HAP-1 (cell line): ENCODE measurements around the gene HYPK.
A peak's percentile ranks its signal among the peaks of the same experiment; 100 is the strongest.
"Not testable (repeated sequence)": the region's sequence is repeated elsewhere in the genome, so short reads cannot be mapped to it uniquely, and the experiment has no call there.

Source experiments
- DNase-seq, 2 experiments: peaks; one replicate each; pipeline ENCODE4 v3.0.0-alpha.2; 2016 to 2020; ENCODE audit warnings: low spot score in 2 of 2
- H3K27me3 ChIP-seq: fragments of 250-450 bp; sonication (Bioruptor Pico); 2 replicates; pipeline ENCODE4 v1.5.1; 2020; ENCODE audit warnings: low read depth, mild to moderate bottlenecking, moderate library complexity
- H3K36me3 ChIP-seq: fragments of 250-450 bp; sonication (Bioruptor Pico); replicated peaks from 2 replicates; pipeline ENCODE4 v1.5.1; 2020; ENCODE audit warnings: mild to moderate bottlenecking
- H3K4me1 ChIP-seq: fragments of 250-450 bp; sonication (Bioruptor Pico); 2 replicates; pipeline ENCODE4 v1.5.1; 2020; ENCODE audit warnings: mild to moderate bottlenecking
- H3K4me3 ChIP-seq: fragments of 250-450 bp; sonication (Bioruptor Pico); 2 replicates; pipeline ENCODE4 v1.5.1; 2020; ENCODE audit warnings: mild to moderate bottlenecking, moderate library complexity
- H3K9me3 ChIP-seq: fragments of 250-450 bp; sonication (Bioruptor Pico); 2 replicates; pipeline ENCODE4 v1.5.1; 2020; ENCODE audit warnings: mild to moderate bottlenecking, moderate library complexity
- in situ Hi-C: fragments of 300-500 bp; cut with MboI; formaldehyde crosslinking; loops from 3 replicates; pipeline ENCODE4 v1.14.3; 2020; ENCODE audit warnings: low sequenced_read_pairs, inconsistent platforms, mixed read lengths

HYPK gene

DNA sequence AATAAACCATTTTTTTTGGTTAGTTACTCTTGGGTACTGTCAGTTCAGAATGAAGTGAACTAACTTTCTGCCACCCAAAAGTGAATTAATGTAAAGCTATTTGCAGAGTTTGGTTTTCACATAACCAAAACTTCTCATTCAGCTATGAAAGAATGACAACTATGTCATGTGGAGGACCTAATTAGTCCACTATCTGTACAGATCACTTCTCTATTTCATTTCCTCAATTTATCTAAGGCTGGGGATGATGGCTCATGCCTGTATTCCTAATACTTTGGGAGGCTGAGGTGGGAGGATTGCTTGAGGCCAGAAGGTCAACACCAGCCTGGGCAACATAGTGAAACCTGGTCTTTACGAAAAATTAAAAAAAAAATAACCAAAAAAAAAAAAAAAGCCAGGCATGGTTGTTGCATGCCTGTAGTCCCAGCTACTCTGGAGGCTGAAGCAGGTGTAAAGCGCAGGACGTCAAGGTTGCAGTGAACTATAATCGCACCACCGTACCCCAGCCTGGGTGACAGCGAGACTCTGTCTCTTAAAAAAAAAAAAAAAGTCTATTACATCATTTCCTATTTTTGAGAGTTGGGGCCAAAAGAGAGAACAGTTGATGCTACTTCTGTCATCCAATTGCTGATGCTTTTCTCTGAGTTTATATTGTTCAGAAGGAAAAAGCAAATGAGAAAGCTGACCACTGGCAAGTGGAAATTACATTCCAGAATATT is 8.7 kb downstream of the HYPK start:
- no peaks in the 10 kb centered on the region for H3K4me1 ChIP-seq
- no peak for DNase-seq
- peaks cover 88% of the 10 kb centered on the region for H3K36me3 ChIP-seq
- no peaks in the 10 kb centered on the region for H3K9me3 ChIP-seq
- in situ Hi-C loops = no loop called here
- H3K27me3 ChIP-seq = no peaks in the 10 kb centered on the region
- H3K4me3 ChIP-seq = no peak overlapping the region

DNA sequence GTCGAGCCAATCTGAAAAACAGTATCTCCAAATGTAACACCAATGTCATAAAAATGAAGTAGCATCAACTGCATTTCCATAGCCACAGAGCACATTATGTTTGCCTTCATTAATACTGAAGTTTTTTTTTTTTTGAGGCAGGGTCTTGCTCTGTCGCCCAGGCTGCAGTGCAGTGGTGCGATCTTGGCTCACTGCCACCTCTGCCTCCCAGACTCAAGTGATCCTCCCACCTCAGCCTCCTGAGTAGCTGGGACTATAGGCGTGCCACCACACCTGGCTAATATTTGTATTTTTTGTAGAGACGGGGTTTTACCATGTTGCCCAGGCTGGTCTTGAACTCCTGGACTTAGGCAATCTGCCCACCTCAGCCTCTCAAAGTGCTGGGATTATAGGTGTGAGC is 14.7 kb downstream of the HYPK start:
- peaks cover 70% of the 10 kb centered on the region for H3K36me3 ChIP-seq
- H3K4me1 ChIP-seq, H3K27me3 ChIP-seq, DNase-seq, H3K9me3 ChIP-seq, in situ Hi-C loops, H3K4me3 ChIP-seq: not testable (repeated sequence)

DNA sequence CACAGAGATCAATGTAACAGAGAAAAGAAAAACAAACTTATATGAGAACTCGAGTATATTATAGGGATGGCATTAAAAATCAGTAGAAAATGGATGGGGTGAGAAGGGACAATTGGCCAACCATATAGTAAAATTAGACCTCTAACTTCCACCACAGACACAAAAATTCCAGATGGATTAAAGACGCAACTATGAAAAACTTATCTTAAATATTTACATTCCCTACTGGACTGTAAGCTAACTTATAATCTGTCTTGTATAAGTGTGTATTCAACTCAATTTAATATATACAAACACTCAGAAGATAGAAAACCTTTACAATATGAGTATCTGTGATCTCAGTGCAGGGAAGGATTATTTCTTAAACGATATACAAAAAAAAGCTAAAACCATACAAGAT is 21.1 kb downstream of the HYPK start:
- H3K9me3 ChIP-seq = peaks cover 3% of the 10 kb centered on the region; the same call in 1 of the 2 replicates
- H3K36me3 ChIP-seq = peaks cover 17% of the 10 kb centered on the region
- no peak overlapping the region for H3K4me3 ChIP-seq
- peaks cover 9% of the 10 kb centered on the region for H3K4me1 ChIP-seq
- DNase-seq = no peak
- no peaks in the 10 kb centered on the region for H3K27me3 ChIP-seq
- in situ Hi-C loops = no loop called here

DNA sequence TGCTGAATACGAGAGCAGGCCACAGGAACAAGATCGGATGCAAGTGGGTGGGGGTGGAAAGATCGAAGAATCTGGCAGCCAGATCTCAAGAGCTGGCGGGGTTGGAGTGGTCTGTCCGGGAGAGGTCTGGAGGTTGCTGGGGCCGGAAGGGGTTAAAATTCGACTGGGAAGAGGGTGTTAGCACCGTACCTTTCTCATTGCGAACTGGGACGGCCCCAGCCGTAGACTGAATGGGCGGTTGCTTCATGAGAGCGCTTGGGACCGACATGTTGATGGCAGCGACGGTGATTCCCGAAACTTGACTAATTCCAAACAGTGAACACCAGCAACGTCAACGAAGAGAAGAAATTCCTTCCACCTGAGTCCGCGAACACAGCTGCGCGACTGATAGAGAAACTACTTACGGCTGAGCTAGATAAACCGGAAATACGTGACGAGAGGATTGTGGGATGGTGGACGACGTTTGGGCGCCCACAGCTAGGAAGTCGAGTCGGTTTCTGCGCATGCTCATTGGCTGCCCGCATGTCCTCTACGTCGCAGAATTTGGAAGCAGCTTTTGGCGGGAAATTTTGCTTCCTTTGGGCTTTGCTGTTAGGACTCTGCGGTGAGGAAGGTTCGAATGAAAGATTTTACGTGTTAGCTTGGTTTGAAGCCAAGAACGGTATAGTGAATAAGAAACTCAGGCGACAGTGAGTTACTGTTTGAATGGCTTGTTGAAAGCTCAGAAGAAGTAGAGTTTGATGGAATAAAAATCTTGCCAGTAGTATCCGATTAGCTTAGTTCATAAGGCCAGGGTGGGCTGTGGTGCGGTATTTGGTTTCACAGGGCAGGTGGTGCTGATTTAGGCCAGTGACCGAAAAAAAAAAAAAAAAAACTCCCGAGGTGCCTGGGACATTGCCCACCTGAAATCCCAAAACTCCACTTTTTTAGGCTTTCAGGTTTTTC is 24.2 kb downstream of the HYPK start, which contains the start of gene MFAP1:
Gene MFAP1 (minus strand): TSS at position 389 of the 945 bp plus-strand sequence. CDS start 121 bp downstream, at position 268.
- peaks cover 24% of the 10 kb centered on the region for H3K4me1 ChIP-seq
- in situ Hi-C loops = no loop called here
- H3K36me3 ChIP-seq = peaks cover 15% of the 10 kb centered on the region
- peaks cover 3% of the 10 kb centered on the region; the same call in 1 of the 2 replicates for H3K9me3 ChIP-seq
- DNase-seq = peak; percentile 94
- H3K4me3 ChIP-seq = peak within 1 kb of the TSS; percentile 74
- H3K27me3 ChIP-seq = no peaks in the 10 kb centered on the region

DNA sequence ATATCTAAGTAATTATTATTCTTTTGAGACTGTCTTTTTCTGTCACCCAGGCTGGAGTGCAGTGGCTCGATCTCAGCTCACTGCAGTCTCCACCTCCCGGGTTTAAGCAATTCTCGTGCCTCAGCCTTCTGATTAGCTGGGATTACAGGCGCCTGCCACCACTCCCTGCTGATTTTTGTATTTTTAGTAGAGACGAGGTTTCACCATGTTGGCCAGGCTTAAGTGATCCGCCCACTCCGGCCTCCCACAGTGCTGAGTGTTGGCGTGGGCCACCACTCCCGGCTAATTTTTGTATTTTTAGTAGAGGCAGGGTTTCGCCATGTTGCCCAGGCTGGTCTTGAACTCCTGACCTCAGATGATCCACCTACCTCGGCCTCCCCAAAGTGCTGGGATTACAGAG is 24.9 kb downstream of the HYPK start:
- H3K27me3 ChIP-seq, H3K9me3 ChIP-seq, H3K4me3 ChIP-seq, DNase-seq, in situ Hi-C loops: not testable (repeated sequence)
- Histone ChIP-seq H3K4me1 (peaks cover 32% of the 10 kb centered on the region), H3K36me3 (peaks cover 17% of the 10 kb centered on the region)

DNA sequence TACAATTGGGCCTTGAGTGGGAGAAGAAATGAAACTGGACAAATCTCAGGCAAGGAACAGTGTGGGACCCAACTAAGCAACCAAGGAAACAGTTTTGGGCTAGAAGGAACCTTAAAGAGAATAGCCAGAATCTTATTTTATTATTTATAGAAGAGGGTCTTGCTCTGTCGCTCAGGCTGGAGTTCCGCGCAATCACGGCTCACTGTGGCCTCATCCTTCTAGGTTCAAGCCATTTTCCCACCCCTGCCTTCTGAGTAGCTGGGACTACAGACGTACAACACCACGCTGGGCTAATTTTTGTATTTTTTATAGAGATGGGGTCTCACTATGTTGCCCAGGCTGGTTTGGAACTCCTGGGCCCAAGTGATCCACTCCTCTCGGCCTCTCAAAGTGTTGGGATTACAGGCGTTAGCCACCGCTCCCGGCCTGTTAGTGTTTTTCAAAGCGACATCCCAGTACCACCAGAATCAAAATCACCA is 25.7 kb downstream of the HYPK start:
- no peaks in the 10 kb centered on the region for H3K27me3 ChIP-seq
- H3K36me3 ChIP-seq = peaks cover 13% of the 10 kb centered on the region
- in situ Hi-C loops = no loop called here
- peaks cover 3% of the 10 kb centered on the region; the same call in 1 of the 2 replicates for H3K9me3 ChIP-seq
- DNase-seq = no peak
- peaks cover 38% of the 10 kb centered on the region for H3K4me1 ChIP-seq
- H3K4me3 ChIP-seq = no peak overlapping the region; the same call in 1 of the 2 replicates

DNA sequence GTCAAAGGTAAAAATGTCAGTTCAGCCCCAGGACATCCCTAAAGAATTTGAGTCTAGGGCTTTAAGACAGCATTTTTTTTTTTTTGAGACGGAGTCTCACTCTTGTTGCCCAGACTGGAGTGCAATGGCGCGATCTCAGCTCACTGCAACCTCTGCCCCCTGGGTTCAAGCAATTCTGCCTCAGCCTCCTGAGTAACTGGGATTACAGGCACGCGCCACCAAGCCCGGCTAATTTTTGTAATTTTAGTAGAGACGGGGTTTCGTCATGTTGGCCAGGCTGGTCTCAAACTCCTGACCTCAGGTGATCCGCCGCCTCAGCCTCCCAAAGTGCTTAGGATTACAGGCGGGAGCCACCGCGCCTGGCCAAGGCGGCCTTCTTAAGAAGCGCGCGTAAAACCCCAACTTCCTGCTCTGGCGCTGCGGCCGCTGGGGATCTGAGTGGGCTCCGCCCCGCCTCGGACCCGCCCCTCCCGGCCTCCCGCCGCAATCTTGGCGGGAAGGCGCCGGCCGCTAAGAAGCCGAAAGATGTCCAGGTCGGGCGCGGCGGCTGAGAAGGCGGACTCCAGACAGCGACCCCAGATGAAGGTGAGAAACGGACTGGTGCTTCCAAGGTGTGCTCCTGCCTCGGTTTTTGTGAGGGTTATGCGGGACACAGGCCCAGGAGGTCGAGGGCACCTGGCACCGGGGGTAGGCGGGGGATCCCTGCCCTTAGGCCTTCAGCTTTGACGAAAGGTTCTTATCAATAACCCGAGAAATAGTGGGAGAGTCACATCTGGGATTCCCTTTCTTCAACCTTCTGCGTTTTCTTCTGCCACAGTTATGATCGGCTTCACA is 26.3 kb downstream of the HYPK start, which contains the start of gene WDR76:
Gene WDR76 (plus strand): TSS at position 495 of the 834 bp plus-strand sequence. CDS start 31 bp downstream, at position 526.
- in situ Hi-C loops = no loop called here
- Histone ChIP-seq H3K27me3 (no peaks in the 10 kb centered on the region), H3K9me3 (peaks cover 3% of the 10 kb centered on the region; the same call in 1 of the 2 replicates), H3K4me1 (peaks cover 44% of the 10 kb centered on the region), H3K36me3 (peaks cover 16% of the 10 kb centered on the region), H3K4me3 (peak within 1 kb of the TSS; percentile 52)
- peak; percentile 90 to 92 for DNase-seq

DNA sequence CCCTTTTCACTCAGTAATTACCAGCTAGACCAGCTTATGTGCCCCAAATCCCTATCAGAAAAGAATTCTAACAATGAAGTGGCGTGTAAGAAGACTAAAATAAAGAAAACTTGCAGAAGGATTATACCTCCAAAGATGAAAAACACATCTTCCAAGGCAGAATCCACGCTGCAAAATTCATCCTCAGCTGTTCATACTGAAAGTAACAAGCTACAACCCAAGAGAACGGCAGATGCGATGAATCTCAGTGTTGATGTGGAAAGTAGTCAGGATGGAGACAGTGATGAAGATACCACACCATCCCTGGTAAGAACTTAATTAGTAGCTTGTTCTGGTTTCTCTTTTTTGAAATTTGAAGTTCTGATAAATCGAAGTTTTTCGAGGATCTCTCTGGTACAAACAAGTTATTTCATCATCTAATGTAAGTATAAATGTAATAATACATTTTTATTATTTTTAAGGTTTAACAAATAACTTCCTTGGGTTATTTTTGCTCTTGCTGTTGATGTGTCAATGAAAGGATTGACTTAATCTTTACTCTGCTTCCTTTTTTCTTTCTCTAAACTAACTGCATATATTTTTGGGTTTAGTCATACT is 27.8 kb downstream of the HYPK start:
- peak in 1 of 2 experiments; percentile 25 for DNase-seq
- Histone ChIP-seq H3K27me3 (no peaks in the 10 kb centered on the region), H3K4me1 (peaks cover 49% of the 10 kb centered on the region), H3K4me3 (peak overlapping the region; percentile 52), H3K9me3 (peaks cover 3% of the 10 kb centered on the region; the same call in 1 of the 2 replicates), H3K36me3 (peaks cover 16% of the 10 kb centered on the region)
- in situ Hi-C loops = no loop called here

DNA sequence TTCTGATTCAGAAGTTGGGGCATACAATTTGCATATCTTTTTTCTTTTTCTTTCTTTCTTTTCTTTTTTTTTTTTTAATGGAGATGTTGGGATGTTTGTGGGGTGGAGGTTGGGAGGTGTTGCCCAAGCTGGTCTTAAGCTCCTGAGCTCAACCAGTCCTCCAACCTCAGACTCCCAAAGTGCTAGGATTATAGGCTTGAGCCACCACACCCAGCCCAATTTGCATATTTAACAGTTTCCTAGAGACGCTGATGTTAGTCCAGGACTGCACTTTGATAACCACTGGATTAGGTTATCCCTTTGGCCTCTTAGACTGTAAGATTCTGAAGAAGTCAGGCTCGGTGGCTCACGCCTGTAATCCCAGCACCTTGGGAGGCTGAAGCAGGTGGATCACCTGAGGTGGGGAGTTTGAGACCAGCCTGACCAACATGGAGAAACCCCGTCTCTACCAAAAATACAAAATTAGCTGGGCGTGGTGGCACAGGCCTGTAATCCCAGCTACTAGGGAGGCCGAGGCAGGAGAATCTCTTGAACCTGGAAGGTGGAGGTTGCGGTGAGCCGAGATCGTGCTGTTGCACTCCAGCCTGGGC is 29.6 kb downstream of the HYPK start:
- in situ Hi-C loops, H3K9me3 ChIP-seq, H3K27me3 ChIP-seq, H3K4me3 ChIP-seq: not testable (repeated sequence)
- H3K4me1 ChIP-seq = peaks cover 42% of the 10 kb centered on the region
- peaks cover 25% of the 10 kb centered on the region for H3K36me3 ChIP-seq
- peak in 1 of 2 experiments; percentile 45 for DNase-seq

DNA sequence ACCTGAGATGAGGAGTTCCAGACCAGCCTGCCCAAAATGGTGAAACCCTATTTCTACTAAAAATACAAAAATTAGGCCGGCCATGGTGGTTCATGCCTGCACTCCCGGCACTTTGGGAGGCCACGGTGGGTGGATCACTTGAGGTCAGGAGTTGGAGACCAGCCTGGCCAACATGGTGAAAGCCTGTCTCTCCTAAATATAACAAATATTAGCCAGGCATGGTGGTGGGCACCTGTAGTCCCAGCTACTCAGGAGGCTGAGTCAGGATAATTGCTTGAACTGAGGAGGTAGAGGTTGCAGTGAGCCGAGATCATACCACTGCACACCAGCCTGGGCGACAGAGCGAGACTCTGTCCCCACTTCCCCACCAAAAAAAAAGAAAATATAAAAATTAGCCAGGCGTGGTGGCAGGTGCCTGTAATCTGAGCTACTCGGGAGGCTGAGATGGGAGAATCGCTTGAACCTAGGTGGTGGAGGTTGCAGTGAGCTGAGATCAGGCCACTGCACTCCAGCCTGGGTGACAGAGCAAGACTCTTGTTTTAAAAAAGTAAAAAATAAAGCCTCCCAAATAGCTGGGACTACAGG is 30.4 kb downstream of the HYPK start:
- in situ Hi-C loops, H3K4me3 ChIP-seq: not testable (repeated sequence)
- H3K4me1 ChIP-seq = peaks cover 42% of the 10 kb centered on the region

DNA sequence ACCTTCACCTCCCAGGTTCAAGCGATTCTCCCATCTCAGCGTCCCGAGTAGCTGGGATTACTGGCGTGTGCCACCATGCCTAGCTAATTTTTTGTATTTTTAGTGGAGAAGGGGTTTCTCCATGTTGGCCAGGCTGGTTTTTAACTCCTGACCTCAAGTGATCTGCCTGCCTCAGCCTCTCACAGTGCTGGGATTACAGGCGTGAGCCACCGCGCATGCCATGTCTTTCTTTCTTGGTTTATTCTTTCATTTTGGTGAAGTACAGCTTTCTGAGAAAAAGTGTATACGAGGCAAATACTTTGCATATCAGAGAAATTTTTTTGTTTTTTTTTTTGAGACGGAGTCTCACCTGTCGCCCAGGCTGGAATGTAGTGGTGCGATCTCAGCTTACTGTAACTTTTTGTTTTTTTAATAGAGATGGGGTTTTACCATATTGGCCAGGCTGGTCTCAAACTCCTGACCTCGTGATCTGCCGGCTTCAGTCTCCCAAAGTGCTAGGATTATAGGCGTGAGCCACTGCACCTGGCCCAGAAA is 31.2 kb downstream of the HYPK start:
- DNase-seq = peak in 1 of 2 experiments; percentile 64
- H3K27me3 ChIP-seq, H3K9me3 ChIP-seq, H3K4me3 ChIP-seq, in situ Hi-C loops: not testable (repeated sequence)
- Histone ChIP-seq H3K4me1 (peaks cover 39% of the 10 kb centered on the region), H3K36me3 (peaks cover 38% of the 10 kb centered on the region)

More for the DNA sequence above, 30.4 kb downstream of the HYPK start:
- not testable (repeated sequence) for DNase-seq, H3K27me3 ChIP-seq, H3K9me3 ChIP-seq
- peaks cover 30% of the 10 kb centered on the region for H3K36me3 ChIP-seq

DNA sequence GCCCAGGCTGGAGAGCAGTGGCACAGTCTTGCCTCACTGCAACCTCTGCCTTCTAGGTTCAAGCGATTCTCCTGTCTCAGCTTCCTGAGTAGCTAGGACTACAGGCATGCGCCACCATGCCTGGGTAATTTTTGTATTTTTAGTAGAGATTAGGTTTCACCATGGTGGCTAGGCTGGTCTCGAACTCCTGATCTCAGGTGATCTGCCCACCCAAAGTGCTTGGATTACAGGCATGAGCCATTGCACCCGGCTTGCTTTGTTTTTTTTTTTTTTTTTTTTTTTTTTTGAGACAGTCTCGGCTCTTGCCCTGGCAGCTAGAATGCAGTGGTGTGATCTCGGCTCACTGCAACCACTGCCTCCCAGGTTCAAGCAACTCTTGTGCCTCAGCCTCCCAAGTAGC is 32.1 kb downstream of the HYPK start:
- in situ Hi-C loops, H3K9me3 ChIP-seq, H3K4me3 ChIP-seq, DNase-seq, H3K27me3 ChIP-seq: not testable (repeated sequence)
- Histone ChIP-seq H3K36me3 (peaks cover 44% of the 10 kb centered on the region), H3K4me1 (peaks cover 35% of the 10 kb centered on the region)
